Lung (tissue), 12 donors: ENCODE data around the gene TRPM7. TPM values are rescaled to one million over a fixed set of nuclear protein-coding genes. Genes with fewer than 3 reads are reported as not detected.
"Not testable (repeated sequence)": the region's sequence is repeated elsewhere in the genome, so short reads cannot be mapped to it uniquely, and the experiment has no call there.

ENCODE experiments used
- ATAC-seq: fragments of 200-7000 bp; cut with Tn5 transposase; one replicate; pipeline ENCODE4 v1.9.1; 2020; ENCODE audit warnings: moderate number of reproducible peaks; ENCODE audit not compliant: insufficient read depth, low FRiP score
- DNase-seq, 3 donors: peaks; one replicate each; pipeline ENCODE4 v3.0.0-alpha.2; 2013 to 2017
- H3K27ac ChIP-seq, 2 donors: one replicate each; pipeline ENCODE4 v1.5.1; 2013; ENCODE audit warnings: mild to moderate bottlenecking in 2 of 2, moderate library complexity in 2 of 2, control low read depth in 1 of 2, inconsistent platforms in 1 of 2, low read depth in 1 of 2, low read length in 1 of 2
- H3K27me3 ChIP-seq, 3 donors: one replicate each; pipeline ENCODE4 v1.5.1; 2013; ENCODE audit warnings: low read length in 2 of 3; ENCODE audit not compliant: control insufficient read depth in 3 of 3, insufficient read depth in 3 of 3
- H3K36me3 ChIP-seq, 4 donors: one replicate each; pipeline ENCODE4 v1.5.1; 2013; ENCODE audit warnings: low read length in 4 of 4, mild to moderate bottlenecking in 1 of 4, moderate library complexity in 1 of 4; ENCODE audit not compliant: control insufficient read depth in 4 of 4, insufficient read depth in 4 of 4
- H3K4me1 ChIP-seq, 5 donors: one replicate each; pipeline ENCODE4 v1.5.1; 2013; ENCODE audit warnings: low read length in 5 of 5, mild to moderate bottlenecking in 2 of 5, moderate library complexity in 1 of 5; ENCODE audit not compliant: control insufficient read depth in 5 of 5, insufficient read depth in 5 of 5
- H3K4me3 ChIP-seq: one replicate; pipeline ENCODE4 v1.5.1; 2013; ENCODE audit warnings: mild to moderate bottlenecking, control low read depth, moderate library complexity
- H3K9ac ChIP-seq, 2 donors: one replicate each; pipeline ENCODE4 v1.5.1; 2013; ENCODE audit warnings: low read length in 2 of 2, control low read depth in 1 of 2; ENCODE audit not compliant: insufficient read depth in 1 of 2
- H3K9me3 ChIP-seq, 4 donors: one replicate each; pipeline ENCODE4 v1.5.1; 2013; ENCODE audit warnings: low read length in 3 of 4, mild to moderate bottlenecking in 1 of 4, moderate library complexity in 1 of 4; ENCODE audit not compliant: control insufficient read depth in 4 of 4, insufficient read depth in 3 of 4
- WGBS, 2 donors: extraction: QIAGEN DNeasy Blood & Tissue Kit; methylation state at CpG; one replicate each; pipeline ENCODE4 v1.1.7; 2013; 5-methylcytosine and 5-hydroxymethylcytosine counted together
- polyA plus RNA-seq, 2 donors: library from polyadenylated mRNA; stranded (reverse); fragments of 200-250 nt; gene quantifications; one replicate each; pipeline ENCODE4 v1.2.1, GENCODE V29; 2013
- total RNA-seq, 2 donors: library from RNA; depleted of rRNA in 1 of 2; stranded (reverse); fragments of >200 nt in 1 of 2; gene quantifications; one replicate each; pipeline ENCODE4 v1.2.1, GENCODE V29; 2014 to 2021
- TF ChIP-seq, protein P1 (sequence below): IDR thresholded peaks from 2 replicates; pipeline ENCODE4 v1.5.1; 2012; ENCODE audit warnings: mild to moderate bottlenecking; ENCODE audit errors: control extremely low read depth, extremely low read depth
- donor health status: control.
- donor health status: control.
- donor health status: Bipolar disorder and iron deficiency.
- donor health status: healthy.
- donor health status: DM: yes; HTN: yes; CAD: no.

The TRPM7 gene
- total and polyA plus RNA-seq, 4 donors = 9.1 to 77.7 (median 20.7) TPM

DNA sequence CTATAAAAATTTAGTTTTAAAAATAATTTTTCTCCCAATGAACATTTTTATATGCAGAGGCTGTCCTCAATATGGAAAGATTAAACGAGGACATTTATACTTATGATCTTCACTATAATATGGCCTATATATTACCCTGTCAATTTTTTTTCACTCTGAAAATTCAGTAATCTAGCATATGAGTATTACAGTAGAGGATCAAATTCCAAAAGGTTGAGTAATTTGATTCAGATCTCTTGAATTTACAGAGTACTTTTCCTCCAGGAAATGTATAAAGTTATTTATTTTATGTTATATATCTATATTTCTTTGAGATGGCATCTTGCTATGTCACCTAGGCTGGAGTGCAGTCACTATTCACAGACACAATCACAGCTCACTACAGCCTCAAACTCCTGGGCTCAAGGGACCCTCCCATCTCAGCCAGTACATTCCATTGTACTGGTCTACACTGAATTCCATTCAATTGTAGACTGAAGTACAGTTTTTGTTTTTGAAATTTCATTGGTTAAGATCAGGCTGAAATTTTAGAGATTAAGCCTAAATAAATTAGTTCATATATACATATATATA is 16.3 kb upstream of the TRPM7 start:
- Histone ChIP-seq H3K4me3 (no peak overlapping the region), H3K36me3 (peaks cover 0 to 9% (median 2%) of the 10 kb centered on the region in 4 donors), H3K27ac (no peak overlapping the region), H3K27me3 (no peaks in the 10 kb centered on the region), H3K9me3 (no peaks in the 10 kb centered on the region), H3K4me1 (peaks cover 0 to 1% (median 0%) of the 10 kb centered on the region in 5 donors), H3K9ac (no peak overlapping the region)
- 95 to 98% methylated on average over 1 of the region's 1 CpG for WGBS, 2 donors
- ATAC-seq (no peak), DNase-seq (no peak)
- TF ChIP-seq, protein P1, sequence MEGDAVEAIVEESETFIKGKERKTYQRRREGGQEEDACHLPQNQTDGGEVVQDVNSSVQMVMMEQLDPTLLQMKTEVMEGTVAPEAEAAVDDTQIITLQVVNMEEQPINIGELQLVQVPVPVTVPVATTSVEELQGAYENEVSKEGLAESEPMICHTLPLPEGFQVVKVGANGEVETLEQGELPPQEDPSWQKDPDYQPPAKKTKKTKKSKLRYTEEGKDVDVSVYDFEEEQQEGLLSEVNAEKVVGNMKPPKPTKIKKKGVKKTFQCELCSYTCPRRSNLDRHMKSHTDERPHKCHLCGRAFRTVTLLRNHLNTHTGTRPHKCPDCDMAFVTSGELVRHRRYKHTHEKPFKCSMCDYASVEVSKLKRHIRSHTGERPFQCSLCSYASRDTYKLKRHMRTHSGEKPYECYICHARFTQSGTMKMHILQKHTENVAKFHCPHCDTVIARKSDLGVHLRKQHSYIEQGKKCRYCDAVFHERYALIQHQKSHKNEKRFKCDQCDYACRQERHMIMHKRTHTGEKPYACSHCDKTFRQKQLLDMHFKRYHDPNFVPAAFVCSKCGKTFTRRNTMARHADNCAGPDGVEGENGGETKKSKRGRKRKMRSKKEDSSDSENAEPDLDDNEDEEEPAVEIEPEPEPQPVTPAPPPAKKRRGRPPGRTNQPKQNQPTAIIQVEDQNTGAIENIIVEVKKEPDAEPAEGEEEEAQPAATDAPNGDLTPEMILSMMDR = no peak

DNA sequence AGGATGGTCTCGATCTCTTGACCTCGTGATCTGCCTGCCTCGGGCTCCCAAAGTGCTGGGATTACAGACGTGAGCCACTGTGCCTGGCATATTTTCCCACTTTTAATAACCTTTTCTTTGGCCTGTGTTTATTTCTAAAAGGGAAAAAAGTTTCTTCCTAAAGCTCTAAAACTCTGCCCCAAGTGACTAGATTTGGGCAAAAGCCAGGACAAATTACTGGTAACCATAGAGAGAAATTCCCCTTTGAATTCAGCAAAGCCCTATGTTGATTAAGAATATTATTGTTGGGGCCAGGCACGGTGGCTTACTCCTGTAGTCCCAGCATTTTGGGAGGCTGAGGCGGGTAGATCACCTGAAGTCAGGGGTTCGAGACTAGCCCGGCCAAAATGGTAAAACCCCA is 11.5 kb upstream of the TRPM7 start:
- TF ChIP-seq, protein P1 = no peak
- DNase-seq (no peak), ATAC-seq (no peak)
- H3K36me3 ChIP-seq = peaks cover 0 to 7% (median 0%) of the 10 kb centered on the region in 4 donors
- H3K27ac ChIP-seq = no peak overlapping the region
- no peak overlapping the region for H3K4me3 ChIP-seq
- H3K4me1 ChIP-seq = no peaks in the 10 kb centered on the region
- H3K9me3 ChIP-seq = no peaks in the 10 kb centered on the region
- H3K27me3 ChIP-seq = no peaks in the 10 kb centered on the region
- no peak overlapping the region for H3K9ac ChIP-seq
- WGBS, 2 donors = 88 to 93% methylated on average over 8 of the region's 8 CpGs

DNA sequence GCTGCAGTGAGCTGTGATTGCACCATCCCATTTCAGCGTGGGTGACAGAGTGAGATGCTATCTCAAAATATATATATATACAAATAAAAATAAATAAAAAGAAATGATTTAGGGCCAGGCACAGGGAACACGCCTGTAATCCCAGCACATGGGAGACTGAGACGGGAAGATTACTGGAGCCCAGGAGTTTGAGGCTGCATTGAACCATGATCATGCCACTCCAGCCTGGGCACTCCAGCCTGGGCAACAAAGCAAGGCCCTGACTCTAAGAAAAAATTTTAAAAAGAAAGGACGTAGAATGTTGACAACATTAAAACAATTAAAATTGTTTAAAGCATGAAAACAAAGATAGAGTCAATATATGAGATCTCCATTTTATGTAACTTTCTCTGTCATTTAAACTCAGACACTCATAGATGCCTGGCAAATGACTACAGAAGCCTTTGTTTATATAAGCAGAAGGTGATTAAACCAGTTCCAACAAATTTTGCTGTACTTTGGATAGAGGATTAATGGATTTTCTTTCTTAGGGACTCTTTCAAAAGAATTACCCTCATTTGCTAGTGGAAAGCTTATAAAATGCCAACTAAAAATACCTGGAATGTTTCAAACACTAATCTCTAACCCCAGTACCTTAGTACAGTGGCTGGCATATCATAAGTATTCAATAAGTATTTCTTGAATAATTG is 10.7 kb upstream of the TRPM7 start:
- peaks cover 0 to 7% (median 0%) of the 10 kb centered on the region in 4 donors for H3K36me3 ChIP-seq
- no peak overlapping the region for H3K9ac ChIP-seq
- 86 to 93% methylated on average over 4 of the region's 4 CpGs for WGBS, 2 donors

DNA sequence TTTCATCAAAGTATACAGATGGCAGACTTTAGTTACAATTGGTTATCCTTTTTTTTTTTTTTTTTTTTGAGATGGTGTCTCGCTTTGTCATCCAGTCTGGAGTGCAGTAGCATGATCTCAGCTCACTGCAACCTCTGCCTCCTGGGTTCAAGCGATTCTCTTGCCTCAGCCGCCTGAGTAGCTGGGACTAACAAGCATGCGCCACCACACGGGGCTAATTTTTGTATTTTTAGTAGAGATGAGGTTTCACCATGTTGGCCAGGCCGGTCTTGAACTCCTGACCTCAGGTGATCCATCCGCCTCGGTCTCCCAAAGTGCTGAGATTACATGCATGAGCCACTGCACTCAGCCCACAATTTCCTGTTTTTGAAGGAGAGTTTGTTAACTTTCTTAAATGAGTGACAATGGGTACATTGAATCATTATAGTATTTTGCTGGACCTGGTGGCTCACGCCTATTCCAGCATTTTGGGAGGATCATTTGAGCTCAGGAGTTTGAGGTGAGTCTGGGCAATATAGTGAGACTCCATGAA is 8.1 kb upstream of the TRPM7 start:
- not testable (repeated sequence) for H3K9ac ChIP-seq, H3K27me3 ChIP-seq, DNase-seq, H3K4me3 ChIP-seq, ATAC-seq, H3K36me3 ChIP-seq, H3K9me3 ChIP-seq, H3K27ac ChIP-seq, H3K4me1 ChIP-seq
- 92 to 94% methylated on average over 9 of the region's 9 CpGs for WGBS, 2 donors

More for the DNA sequence above, 10.7 kb upstream of the TRPM7 start:
- Histone ChIP-seq H3K4me3 (no peak overlapping the region), H3K4me1 (no peaks in the 10 kb centered on the region), H3K27me3 (no peaks in the 10 kb centered on the region), H3K9me3 (no peaks in the 10 kb centered on the region), H3K27ac (no peak overlapping the region)
- ATAC-seq (no peak), DNase-seq (no peak)
- TF ChIP-seq, protein P1 = no peak
